ENCODE measurements around the gene ZSCAN16. TPM values are rescaled to one million over a fixed set of nuclear protein-coding genes. Genes with fewer than 3 reads are reported as not detected.

ZSCAN16 gene
- total RNA-seq, 1 donor from 2014 or later, result 14.9 TPM

- DNase-seq (ENCODE audit: low read depth in 2 of 2), result no peak
Measured at GRCh38 chr6:28125401-28125800, 992 bp downstream of the ZSCAN16 start.

GRCh38 chr6:28134015-28134414, 9.6 kb downstream of the ZSCAN16 start:
- DNase-seq (ENCODE audit: low read depth in 2 of 2), result peak; percentile 61 to 71

GRCh38 chr6:28134716-28135115, 10.3 kb downstream of the ZSCAN16 start:
- no peak for DNase-seq (ENCODE audit: low read depth in 2 of 2)

GRCh38 chr6:28135393-28135792, 11.0 kb downstream of the ZSCAN16 start:
- DNase-seq (ENCODE audit: low read depth in 2 of 2), result no peak

- peak; percentile 88 to 96 for DNase-seq (ENCODE audit: low read depth in 2 of 2)
Measured at GRCh38 chr6:28136585-28137504, 12.4 kb downstream of the ZSCAN16 start.

GRCh38 chr6:28137505-28137981, 13.1 kb downstream of the ZSCAN16 start:
- DNase-seq (ENCODE audit: low read depth in 2 of 2), result peak; percentile 16 to 48

- no peak for DNase-seq (ENCODE audit: low read depth in 2 of 2)
Measured at GRCh38 chr6:28139860-28140543, 15.6 kb downstream of the ZSCAN16 start.

- no peak for DNase-seq (ENCODE audit: low read depth in 2 of 2)
Measured at GRCh38 chr6:28140616-28141015, 16.2 kb downstream of the ZSCAN16 start.

GRCh38 chr6:28141500-28142329, 17.3 kb downstream of the ZSCAN16 start, which contains the start of gene ZKSCAN8:
Gene ZKSCAN8, plus strand, starts transcription at chr6:28141883. Its CDS starts 6,525 bp downstream, at chr6:28148408.
- DNase-seq (ENCODE audit: low read depth in 2 of 2), result peak; percentile 83 to 85

- DNase-seq (ENCODE audit: low read depth in 2 of 2), result peak; percentile 9 to 10
Measured at GRCh38 chr6:28142446-28142845, 18.0 kb downstream of the ZSCAN16 start.

GRCh38 chr6:28145231-28145630, 20.8 kb downstream of the ZSCAN16 start:
- no peak for DNase-seq (ENCODE audit: low read depth in 2 of 2)

- no peak for DNase-seq (ENCODE audit: low read depth in 2 of 2)
Measured at GRCh38 chr6:28152531-28152930, 28.1 kb downstream of the ZSCAN16 start.

- DNase-seq (ENCODE audit: low read depth in 2 of 2), result no peak
Measured at GRCh38 chr6:28153546-28153945, 29.1 kb downstream of the ZSCAN16 start.

GRCh38 chr6:28154357-28154756, 29.9 kb downstream of the ZSCAN16 start:
- no peak for DNase-seq (ENCODE audit: low read depth in 2 of 2)

GRCh38 chr6:28158318-28158717, 33.9 kb downstream of the ZSCAN16 start:
- DNase-seq (ENCODE audit: low read depth in 2 of 2), result no peak

GRCh38 chr6:28159029-28159607, 34.7 kb downstream of the ZSCAN16 start:
- DNase-seq (ENCODE audit: low read depth in 2 of 2), result no peak

- DNase-seq (ENCODE audit: low read depth in 2 of 2), result no peak
Measured at GRCh38 chr6:28160233-28160632, 35.8 kb downstream of the ZSCAN16 start.

- peak; percentile 7 to 13 for DNase-seq (ENCODE audit: low read depth in 2 of 2)
Measured at GRCh38 chr6:28161410-28162079, 37.1 kb downstream of the ZSCAN16 start.

- DNase-seq (ENCODE audit: low read depth in 2 of 2), result no peak
Measured at GRCh38 chr6:28165563-28165962, 41.2 kb downstream of the ZSCAN16 start.

- no peak for DNase-seq (ENCODE audit: low read depth in 2 of 2)
Measured at GRCh38 chr6:28167068-28167467, 42.7 kb downstream of the ZSCAN16 start.

- DNase-seq (ENCODE audit: low read depth in 2 of 2), result no peak
Measured at GRCh38 chr6:28167926-28168325, 43.5 kb downstream of the ZSCAN16 start.
